Uterus (tissue), 2 donors: ENCODE data around the gene KIF1A.

Experiments
- CTCF ChIP-seq, 4 experiments: fragments of 200-600 bp in 2 of 4; fragments of 450-650 bp in 2 of 4; sonication (generic) in 2 of 4; IDR thresholded peaks; one replicate each; pipeline ENCODE4 v1.5.1; 2016 to 2019; ENCODE audit warnings: antibody characterized with exemption in 4 of 4, mild to moderate bottlenecking in 2 of 4, moderate library complexity in 1 of 4
- POLR2A ChIP-seq, 2 donors: fragments of 450-650 bp; IDR thresholded peaks; one replicate each; pipeline ENCODE4 v1.6.1; 2016; ENCODE audit warnings: antibody characterized with exemption in 2 of 2, mild to moderate bottlenecking in 1 of 2, moderate library complexity in 1 of 2

- TF ChIP-seq POLR2A (IDR thresholded peaks at IDR 0.05), result no peak
- TF ChIP-seq CTCF (IDR thresholded peaks at IDR 0.05), result no peak
Observed at GRCh38 chr2:240727913-240728312, 92.1 kb downstream of the KIF1A start.
